RWPE2 (cell line): ENCODE results near the gene CCDC12.

Source experiments
- ATAC-seq: fragments of 200-7000 bp; cut with Tn5 transposase; 3 replicates; pipeline ENCODE4 v1.9.1; 2021; ENCODE audit warnings: low read depth
- DNase-seq: peaks from one replicate; pipeline ENCODE4 v3.0.0-alpha.2; 2020; ENCODE audit warnings: low spot score
- H3K27ac ChIP-seq: fragments of 450-650 bp; 2 replicates; pipeline ENCODE4 v1.5.1; 2017; ENCODE audit warnings: mild to moderate bottlenecking; ENCODE audit not compliant: poor library complexity, severe bottlenecking
- H3K27me3 ChIP-seq: fragments of 250-450 bp; sonication (Bioruptor Pico); 2 replicates; pipeline ENCODE4 v1.5.1; 2021; ENCODE audit warnings: mild to moderate bottlenecking, moderate library complexity; ENCODE audit not compliant: insufficient read depth, poor library complexity, severe bottlenecking
- H3K36me3 ChIP-seq: fragments of 250-450 bp; sonication (Bioruptor Pico); 2 replicates; pipeline ENCODE4 v1.5.1; 2020; ENCODE audit warnings: low read depth, mild to moderate bottlenecking, moderate library complexity
- H3K4me1 ChIP-seq: fragments of 250-450 bp; sonication (Bioruptor Pico); 2 replicates; pipeline ENCODE4 v1.5.1; 2021; ENCODE audit warnings: mild to moderate bottlenecking, moderate library complexity; ENCODE audit not compliant: insufficient read depth, poor library complexity, severe bottlenecking
- H3K4me3 ChIP-seq: fragments of 250-450 bp; sonication (Bioruptor Pico); 2 replicates; pipeline ENCODE4 v1.5.1; 2021; ENCODE audit warnings: mild to moderate bottlenecking, moderate library complexity; ENCODE audit not compliant: severe bottlenecking
- H3K9me3 ChIP-seq: fragments of 250-450 bp; sonication (Bioruptor Pico); 2 replicates; pipeline ENCODE4 v1.5.1; 2021; ENCODE audit warnings: mild to moderate bottlenecking, moderate library complexity; ENCODE audit not compliant: severe bottlenecking
- TF ChIP-seq, protein P1 (sequence below): fragments of 450-650 bp; IDR thresholded peaks from one replicate; pipeline ENCODE4 v1.5.1; 2017; ENCODE audit warnings: mild to moderate bottlenecking, moderate library complexity; ENCODE audit not compliant: poor library complexity, severe bottlenecking

The CCDC12 gene

DNA sequence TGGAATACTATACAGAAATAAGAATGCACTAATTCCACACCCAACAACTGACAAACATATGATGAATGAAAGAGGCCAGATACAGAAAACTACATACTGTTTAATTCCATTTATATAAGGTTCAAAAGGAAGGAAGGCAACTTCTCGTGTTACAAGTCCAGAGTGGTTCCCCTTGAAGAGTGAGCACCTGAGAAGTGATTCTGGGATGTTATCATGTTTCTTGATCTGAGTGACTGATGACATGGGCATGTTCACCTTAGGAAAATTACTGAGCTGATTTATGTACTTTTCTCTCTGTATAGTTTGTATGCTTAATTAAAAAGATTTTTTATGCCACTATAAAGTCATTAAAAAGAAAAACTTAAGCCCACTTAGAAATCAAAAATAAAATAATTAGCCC, 13.6 kb downstream of the CCDC12 start:
- TF ChIP-seq, protein P1, sequence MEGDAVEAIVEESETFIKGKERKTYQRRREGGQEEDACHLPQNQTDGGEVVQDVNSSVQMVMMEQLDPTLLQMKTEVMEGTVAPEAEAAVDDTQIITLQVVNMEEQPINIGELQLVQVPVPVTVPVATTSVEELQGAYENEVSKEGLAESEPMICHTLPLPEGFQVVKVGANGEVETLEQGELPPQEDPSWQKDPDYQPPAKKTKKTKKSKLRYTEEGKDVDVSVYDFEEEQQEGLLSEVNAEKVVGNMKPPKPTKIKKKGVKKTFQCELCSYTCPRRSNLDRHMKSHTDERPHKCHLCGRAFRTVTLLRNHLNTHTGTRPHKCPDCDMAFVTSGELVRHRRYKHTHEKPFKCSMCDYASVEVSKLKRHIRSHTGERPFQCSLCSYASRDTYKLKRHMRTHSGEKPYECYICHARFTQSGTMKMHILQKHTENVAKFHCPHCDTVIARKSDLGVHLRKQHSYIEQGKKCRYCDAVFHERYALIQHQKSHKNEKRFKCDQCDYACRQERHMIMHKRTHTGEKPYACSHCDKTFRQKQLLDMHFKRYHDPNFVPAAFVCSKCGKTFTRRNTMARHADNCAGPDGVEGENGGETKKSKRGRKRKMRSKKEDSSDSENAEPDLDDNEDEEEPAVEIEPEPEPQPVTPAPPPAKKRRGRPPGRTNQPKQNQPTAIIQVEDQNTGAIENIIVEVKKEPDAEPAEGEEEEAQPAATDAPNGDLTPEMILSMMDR = no peak
- peaks cover 32% of the 10 kb centered on the region for H3K36me3 ChIP-seq
- H3K27ac ChIP-seq = no peak overlapping the region
- no peak overlapping the region for H3K4me3 ChIP-seq
- H3K4me1 ChIP-seq = peaks cover 26% of the 10 kb centered on the region
- H3K27me3 ChIP-seq = no peaks in the 10 kb centered on the region
- DNase-seq (no peak), ATAC-seq (0 out of 3 replicates have a peak, but pooled peaks have one; percentile 24)
- H3K9me3 ChIP-seq = no peaks in the 10 kb centered on the region

DNA sequence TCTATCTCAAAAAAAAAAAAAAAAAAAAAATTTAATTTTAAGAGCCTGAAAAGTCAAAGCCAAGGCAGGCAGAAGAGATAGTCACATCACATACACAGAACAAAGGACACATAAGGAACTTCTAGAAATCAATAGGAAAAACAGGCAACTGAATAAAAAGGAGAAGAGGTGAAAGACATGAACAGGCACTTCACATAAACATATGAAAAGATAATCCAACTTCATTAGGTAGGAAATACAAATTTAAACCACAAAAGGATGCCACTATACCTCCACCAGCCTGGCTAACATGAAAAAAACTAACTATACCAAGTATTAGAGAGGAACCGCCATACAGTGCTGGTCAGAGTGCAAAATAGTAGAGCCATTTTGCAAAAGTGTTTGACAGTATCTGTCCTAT, 14.1 kb downstream of the CCDC12 start:
- TF ChIP-seq, protein P1 = no peak
- Histone ChIP-seq H3K4me3 (no peak overlapping the region), H3K9me3 (no peaks in the 10 kb centered on the region), H3K4me1 (peaks cover 26% of the 10 kb centered on the region), H3K27ac (no peak overlapping the region), H3K36me3 (peaks cover 32% of the 10 kb centered on the region), H3K27me3 (no peaks in the 10 kb centered on the region)
- ATAC-seq = no peak
- no peak for DNase-seq

- DNase-seq (no peak), ATAC-seq (no peak)
- Histone ChIP-seq H3K4me3 (no peak overlapping the region), H3K9me3 (no peaks in the 10 kb centered on the region), H3K27me3 (no peaks in the 10 kb centered on the region), H3K27ac (peak overlapping the region; percentile 53), H3K4me1 (peaks cover 26% of the 10 kb centered on the region), H3K36me3 (peaks cover 28% of the 10 kb centered on the region)
- TF ChIP-seq, protein P1 = no peak
Measured at GRCh38 chr3:46960835-46961234, 15.7 kb downstream of the CCDC12 start.

DNA sequence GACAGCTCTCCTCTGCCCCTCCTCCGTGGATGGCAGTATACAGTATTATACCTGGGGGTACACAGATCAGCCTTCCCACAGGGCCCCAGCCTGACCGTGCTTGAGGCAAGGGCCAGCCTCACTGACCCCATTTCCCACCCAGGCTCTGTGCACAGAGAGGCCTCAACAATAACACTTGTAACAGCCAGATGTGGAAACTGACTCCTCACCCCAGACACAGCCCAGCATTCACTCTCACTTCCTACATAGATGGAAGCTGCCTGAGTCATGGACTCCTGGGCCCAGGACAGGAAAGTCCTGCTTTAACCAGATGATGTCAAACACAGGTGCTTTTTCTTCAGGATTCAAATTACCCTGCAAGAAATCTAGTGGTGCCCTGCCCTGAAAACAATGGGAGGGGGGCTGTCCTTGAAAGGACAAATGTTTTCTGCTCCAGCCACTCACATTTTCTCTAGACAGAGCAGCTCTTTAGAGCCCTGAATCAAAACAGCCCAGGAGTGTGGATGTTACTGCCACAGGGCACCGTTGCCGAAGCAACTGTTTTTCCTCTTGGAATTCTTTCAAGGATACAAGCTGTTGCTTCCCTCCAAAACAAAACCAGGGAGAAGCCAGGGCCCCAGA, 16.4 kb downstream of the CCDC12 start:
- Histone ChIP-seq H3K4me1 (peaks cover 26% of the 10 kb centered on the region), H3K27me3 (no peaks in the 10 kb centered on the region), H3K9me3 (no peaks in the 10 kb centered on the region), H3K27ac (peak overlapping the region; percentile 53), H3K36me3 (peaks cover 22% of the 10 kb centered on the region), H3K4me3 (no peak overlapping the region)
- TF ChIP-seq, protein P1 = no peak
- ATAC-seq (peak; percentile 93), DNase-seq (no peak)

- TF ChIP-seq, protein P1 = no peak
- Histone ChIP-seq H3K9me3 (no peaks in the 10 kb centered on the region), H3K36me3 (peaks cover 17% of the 10 kb centered on the region), H3K4me1 (peaks cover 26% of the 10 kb centered on the region), H3K4me3 (no peak overlapping the region), H3K27me3 (no peaks in the 10 kb centered on the region), H3K27ac (peak overlapping the region; percentile 53)
- no peak for DNase-seq
- ATAC-seq = no peak
Measured at GRCh38 chr3:46959161-46959511, 17.4 kb downstream of the CCDC12 start.
